ENCODE results near the gene NUP62.
"Not testable (repeated sequence)": the region's sequence is repeated elsewhere in the genome, so short reads cannot be mapped to it uniquely, and the experiment has no call there.

NUP62 gene

GRCh38 chr19:49975051-49975450 is 45.7 kb upstream of the NUP62 start:
- Histone ChIP-seq H3K27me3 (replicated peaks; ENCODE audit: control insufficient read depth, insufficient read depth, low read length) (no peaks in the 10 kb centered on the region), H3K36me3 (ENCODE audit: control insufficient read depth, insufficient read depth, low read length) (peaks cover 3% of the 10 kb centered on the region), H3K4me3 (replicated peaks; ENCODE audit: low read depth, low read length) (no peak overlapping the region)
- DNase-seq (ENCODE audit: extremely low read depth, insufficient read length): no peak
- no peak for TF ChIP-seq CTCF (IDR thresholded peaks at IDR 0.05; ENCODE audit: insufficient read depth, low read length, poor library complexity, severe bottlenecking)

- no peaks in the 10 kb centered on the region for H3K27me3 ChIP-seq (replicated peaks; ENCODE audit: control insufficient read depth, insufficient read depth, low read length)
- no peak for DNase-seq (ENCODE audit: extremely low read depth, insufficient read length)
- peaks cover 3% of the 10 kb centered on the region; the same call in 1 of the 2 replicates for H3K36me3 ChIP-seq (ENCODE audit: control insufficient read depth, insufficient read depth, low read length)
- H3K4me3 ChIP-seq (replicated peaks; ENCODE audit: low read depth, low read length): no peak overlapping the region
- no peak for TF ChIP-seq CTCF (IDR thresholded peaks at IDR 0.05; ENCODE audit: insufficient read depth, low read length, poor library complexity, severe bottlenecking)
Observed at GRCh38 chr19:49973987-49974386, 44.7 kb upstream of the NUP62 start.

- TF ChIP-seq CTCF (IDR thresholded peaks at IDR 0.05; ENCODE audit: insufficient read depth, low read length, poor library complexity, severe bottlenecking): no peak
- Histone ChIP-seq H3K4me3 (replicated peaks; ENCODE audit: low read depth, low read length) (no peak overlapping the region), H3K36me3 (ENCODE audit: control insufficient read depth, insufficient read depth, low read length) (peaks cover 3% of the 10 kb centered on the region; the same call in 1 of the 2 replicates), H3K27me3 (replicated peaks; ENCODE audit: control insufficient read depth, insufficient read depth, low read length) (no peaks in the 10 kb centered on the region)
- DNase-seq (ENCODE audit: extremely low read depth, insufficient read length): no peak
Observed at GRCh38 chr19:49972841-49973240, 43.5 kb upstream of the NUP62 start.

- H3K4me3 ChIP-seq (replicated peaks; ENCODE audit: low read depth, low read length): no peak overlapping the region
- no peak for TF ChIP-seq CTCF (IDR thresholded peaks at IDR 0.05; ENCODE audit: insufficient read depth, low read length, poor library complexity, severe bottlenecking)
- no peak for DNase-seq (ENCODE audit: extremely low read depth, insufficient read length)
- peaks cover 3% of the 10 kb centered on the region; the same call in 1 of the 2 replicates for H3K36me3 ChIP-seq (ENCODE audit: control insufficient read depth, insufficient read depth, low read length)
- no peaks in the 10 kb centered on the region for H3K27me3 ChIP-seq (replicated peaks; ENCODE audit: control insufficient read depth, insufficient read depth, low read length)
Observed at GRCh38 chr19:49971991-49972411, 42.7 kb upstream of the NUP62 start.

- not testable (repeated sequence) for DNase-seq (ENCODE audit: extremely low read depth, insufficient read length); H3K4me3 ChIP-seq (replicated peaks; ENCODE audit: low read depth, low read length); H3K36me3 ChIP-seq (ENCODE audit: control insufficient read depth, insufficient read depth, low read length); H3K27me3 ChIP-seq (replicated peaks; ENCODE audit: control insufficient read depth, insufficient read depth, low read length)
Observed at GRCh38 chr19:49969355-49969754, 40.1 kb upstream of the NUP62 start.

- no peak for DNase-seq (ENCODE audit: extremely low read depth, insufficient read length)
- H3K36me3 ChIP-seq (ENCODE audit: control insufficient read depth, insufficient read depth, low read length): no peaks in the 10 kb centered on the region
- TF ChIP-seq CTCF (IDR thresholded peaks at IDR 0.05; ENCODE audit: insufficient read depth, low read length, poor library complexity, severe bottlenecking): no peak
- no peak overlapping the region for H3K4me3 ChIP-seq (replicated peaks; ENCODE audit: low read depth, low read length)
- H3K27me3 ChIP-seq (replicated peaks; ENCODE audit: control insufficient read depth, insufficient read depth, low read length): no peaks in the 10 kb centered on the region
Observed at GRCh38 chr19:49968279-49968922, 39.1 kb upstream of the NUP62 start.

- DNase-seq (ENCODE audit: extremely low read depth, insufficient read length); H3K4me3 ChIP-seq (replicated peaks; ENCODE audit: low read depth, low read length); H3K27me3 ChIP-seq (replicated peaks; ENCODE audit: control insufficient read depth, insufficient read depth, low read length); H3K36me3 ChIP-seq (ENCODE audit: control insufficient read depth, insufficient read depth, low read length): not testable (repeated sequence)
Observed at GRCh38 chr19:49960980-49961379, 31.7 kb upstream of the NUP62 start, which contains the start of gene SIGLEC11. Gene SIGLEC11, minus strand, starts transcription at chr19:49961172. Its CDS starts 91 bp downstream, at chr19:49961081.

- H3K27me3 ChIP-seq (replicated peaks; ENCODE audit: control insufficient read depth, insufficient read depth, low read length): not testable (repeated sequence)
Observed at GRCh38 chr19:49959892-49960291, 30.6 kb upstream of the NUP62 start.

GRCh38 chr19:49958596-49958995 is 29.3 kb upstream of the NUP62 start:
- not testable (repeated sequence) for DNase-seq (ENCODE audit: extremely low read depth, insufficient read length); H3K27me3 ChIP-seq (replicated peaks; ENCODE audit: control insufficient read depth, insufficient read depth, low read length); H3K4me3 ChIP-seq (replicated peaks; ENCODE audit: low read depth, low read length); H3K36me3 ChIP-seq (ENCODE audit: control insufficient read depth, insufficient read depth, low read length)

More at GRCh38 chr19:49959892-49960291, 30.6 kb upstream of the NUP62 start:
- H3K36me3 ChIP-seq (ENCODE audit: control insufficient read depth, insufficient read depth, low read length); H3K4me3 ChIP-seq (replicated peaks; ENCODE audit: low read depth, low read length); DNase-seq (ENCODE audit: extremely low read depth, insufficient read length): not testable (repeated sequence)
